ENCODE data around the gene YIF1B.

The YIF1B gene

GRCh38 chr19:38310279-38310670 lies 5.5 kb downstream of the YIF1B start:
- no peak for TF ChIP-seq CTCF (IDR thresholded peaks at IDR 0.05; ENCODE audit: extremely low read depth, insufficient read depth, missing control alignments)
- DNase-seq (ENCODE audit: low spot score) = no peak
- in situ Hi-C loops (cut with MboI; ENCODE audit: low pct_unique_long_range_greater_than_20kb, low sequenced_read_pairs, unreplicated experiment) = no loop called here

DNA sequence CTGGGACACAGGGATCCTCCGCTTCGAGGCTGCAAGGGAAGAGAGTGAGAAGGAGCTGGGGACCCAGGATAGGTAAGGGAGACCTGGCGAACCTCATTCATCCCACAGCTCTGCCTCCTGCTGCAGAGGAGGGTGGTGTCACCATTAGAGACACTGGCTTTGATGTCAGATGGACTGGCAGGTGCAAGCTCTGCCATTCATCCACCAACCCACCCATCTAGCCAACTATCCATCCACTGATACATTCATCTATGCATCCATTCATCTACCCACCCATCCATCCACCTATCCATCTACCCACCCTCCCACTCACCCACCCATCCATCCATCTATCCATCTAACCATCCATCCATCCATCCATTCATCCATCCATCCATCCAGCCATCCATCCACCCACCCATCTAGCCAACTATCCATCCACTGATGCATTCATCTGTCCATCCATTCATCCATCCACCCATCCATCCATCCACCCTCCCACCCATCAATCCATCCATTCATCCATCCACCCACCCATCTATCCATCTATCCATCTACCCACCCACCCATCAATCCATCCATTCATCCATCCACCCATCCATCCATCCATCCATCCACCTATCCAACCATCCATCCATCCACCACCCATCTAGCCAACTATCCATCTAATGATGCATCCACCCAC lies 6.0 kb downstream of the YIF1B start:
- in situ Hi-C loops (cut with MboI; ENCODE audit: low pct_unique_long_range_greater_than_20kb, low sequenced_read_pairs, unreplicated experiment) = no loop called here
- no peak for TF ChIP-seq CTCF (IDR thresholded peaks at IDR 0.05; ENCODE audit: extremely low read depth, insufficient read depth, missing control alignments)
- DNase-seq (ENCODE audit: low spot score) = no peak

- DNase-seq (ENCODE audit: low spot score) = no peak
- in situ Hi-C loops (cut with MboI; ENCODE audit: low pct_unique_long_range_greater_than_20kb, low sequenced_read_pairs, unreplicated experiment) = no loop called here
- no peak for TF ChIP-seq CTCF (IDR thresholded peaks at IDR 0.05; ENCODE audit: extremely low read depth, insufficient read depth, missing control alignments)
Measured at GRCh38 chr19:38308926-38309614, 6.7 kb downstream of the YIF1B start.

DNA sequence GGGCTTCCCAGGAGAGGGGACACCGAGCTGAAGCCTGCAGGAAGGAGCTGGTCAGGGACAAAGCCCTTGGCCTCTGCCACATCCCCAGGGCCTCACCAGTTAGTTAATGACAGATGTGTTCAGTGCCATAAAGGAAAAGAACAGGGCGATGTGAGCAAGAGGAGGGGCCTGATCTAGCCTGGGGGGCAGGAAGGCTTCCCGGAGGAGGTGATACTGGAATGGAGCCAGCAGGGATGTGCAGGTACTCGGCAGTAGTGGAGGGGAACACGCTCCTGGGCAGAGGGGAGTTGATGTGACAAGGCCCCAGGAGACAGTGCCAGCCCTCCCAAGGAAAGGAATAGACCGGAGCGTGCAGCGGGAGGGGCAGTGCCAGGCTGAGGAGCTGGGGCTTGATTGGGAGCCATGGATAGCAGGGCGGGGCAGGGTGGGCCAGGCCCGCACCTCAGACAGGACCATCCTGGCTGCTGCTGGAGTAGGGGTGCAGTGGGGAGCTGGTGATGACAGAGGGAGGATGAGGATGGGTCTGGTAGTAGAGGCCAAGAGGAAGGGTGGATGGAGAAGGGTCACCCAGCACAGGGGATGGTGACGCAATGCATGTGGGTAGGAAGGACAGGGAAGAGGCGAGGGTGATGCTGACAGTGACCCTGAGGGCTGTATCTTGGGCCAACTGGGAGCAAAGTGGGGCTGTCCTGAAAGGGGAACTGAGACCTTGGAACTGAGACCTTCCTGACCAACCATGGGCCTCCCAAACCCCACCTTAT lies 7.6 kb downstream of the YIF1B start:
- DNase-seq (ENCODE audit: low spot score) = no peak
- no peak for TF ChIP-seq CTCF (IDR thresholded peaks at IDR 0.05; ENCODE audit: extremely low read depth, insufficient read depth, missing control alignments)
- in situ Hi-C loops (cut with MboI; ENCODE audit: low pct_unique_long_range_greater_than_20kb, low sequenced_read_pairs, unreplicated experiment) = no loop called here

DNA sequence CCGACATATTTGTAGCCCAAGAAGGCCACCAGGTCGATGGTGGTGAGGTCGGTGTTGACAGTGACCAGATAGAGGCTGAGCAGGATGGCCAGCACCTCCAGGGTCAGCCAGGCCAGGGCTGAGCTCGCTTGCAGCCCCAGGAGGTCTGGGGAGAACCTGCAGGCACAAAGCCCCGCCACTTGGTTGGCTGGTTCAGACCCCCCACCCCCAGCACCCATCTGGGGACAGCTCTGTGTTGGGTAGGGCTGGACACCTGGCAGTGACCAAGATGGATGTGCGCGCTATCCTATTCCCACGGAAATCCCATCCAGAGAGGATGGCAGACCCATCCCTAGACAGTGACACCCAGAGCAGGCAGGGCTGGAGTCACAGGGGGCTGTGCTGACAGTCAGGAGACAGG lies 8.2 kb downstream of the YIF1B start:
- no peak for DNase-seq (ENCODE audit: low spot score)
- TF ChIP-seq CTCF (IDR thresholded peaks at IDR 0.05; ENCODE audit: extremely low read depth, insufficient read depth, missing control alignments) = no peak
- in situ Hi-C loops (cut with MboI; ENCODE audit: low pct_unique_long_range_greater_than_20kb, low sequenced_read_pairs, unreplicated experiment) = no loop called here

GRCh38 chr19:38307076-38307475 lies 8.7 kb downstream of the YIF1B start:
- in situ Hi-C loops (cut with MboI; ENCODE audit: low pct_unique_long_range_greater_than_20kb, low sequenced_read_pairs, unreplicated experiment) = no loop called here
- DNase-seq (ENCODE audit: low spot score) = no peak
- no peak for TF ChIP-seq CTCF (IDR thresholded peaks at IDR 0.05; ENCODE audit: extremely low read depth, insufficient read depth, missing control alignments)
